ENCODE data around the gene PRRX2.

DNA sequence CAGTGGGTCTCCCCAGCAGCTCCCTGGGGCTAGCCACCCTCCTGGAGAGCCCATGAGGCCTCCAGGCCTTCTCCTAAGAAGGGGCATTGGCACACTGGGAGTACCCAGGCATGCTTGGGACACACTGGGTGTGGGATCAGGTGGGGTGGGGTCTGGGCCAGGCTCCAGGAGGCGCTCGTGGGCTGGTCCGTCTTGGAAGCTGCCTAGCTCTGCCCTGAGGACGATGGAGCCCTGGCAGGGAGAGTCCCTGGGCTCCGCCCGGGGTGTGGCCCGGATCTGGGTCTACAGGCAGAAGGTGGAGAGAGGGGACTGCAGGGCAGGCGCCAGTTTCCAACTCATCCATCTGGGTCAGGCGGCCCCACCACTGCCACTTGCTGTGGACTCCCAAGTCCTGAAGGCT, 2.4 kb downstream of the PRRX2 start:
- TF ChIP-seq, protein P1, sequence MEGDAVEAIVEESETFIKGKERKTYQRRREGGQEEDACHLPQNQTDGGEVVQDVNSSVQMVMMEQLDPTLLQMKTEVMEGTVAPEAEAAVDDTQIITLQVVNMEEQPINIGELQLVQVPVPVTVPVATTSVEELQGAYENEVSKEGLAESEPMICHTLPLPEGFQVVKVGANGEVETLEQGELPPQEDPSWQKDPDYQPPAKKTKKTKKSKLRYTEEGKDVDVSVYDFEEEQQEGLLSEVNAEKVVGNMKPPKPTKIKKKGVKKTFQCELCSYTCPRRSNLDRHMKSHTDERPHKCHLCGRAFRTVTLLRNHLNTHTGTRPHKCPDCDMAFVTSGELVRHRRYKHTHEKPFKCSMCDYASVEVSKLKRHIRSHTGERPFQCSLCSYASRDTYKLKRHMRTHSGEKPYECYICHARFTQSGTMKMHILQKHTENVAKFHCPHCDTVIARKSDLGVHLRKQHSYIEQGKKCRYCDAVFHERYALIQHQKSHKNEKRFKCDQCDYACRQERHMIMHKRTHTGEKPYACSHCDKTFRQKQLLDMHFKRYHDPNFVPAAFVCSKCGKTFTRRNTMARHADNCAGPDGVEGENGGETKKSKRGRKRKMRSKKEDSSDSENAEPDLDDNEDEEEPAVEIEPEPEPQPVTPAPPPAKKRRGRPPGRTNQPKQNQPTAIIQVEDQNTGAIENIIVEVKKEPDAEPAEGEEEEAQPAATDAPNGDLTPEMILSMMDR (conservative IDR thresholded peaks at IDR 0.05; ENCODE audit: low read depth, low read length) = no peak
- no peak for TF ChIP-seq EZH2 (IDR thresholded peaks at IDR 0.05; ENCODE audit: borderline replicate concordance, low read depth, low read length, poor library complexity, severe bottlenecking)
